HG02938 (cell line): ENCODE measurements around the gene CC2D1A.

ENCODE experiments used
- ATAC-seq: cut with Tn5 transposase; IDR thresholded peaks from one replicate; pipeline ENCODE4 v1.9.1; 2021; ENCODE audit warnings: mild to moderate bottlenecking, moderate library complexity; ENCODE audit not compliant: unreplicated experiment

CC2D1A gene

GRCh38 chr19:13932911-13933393 is 27.0 kb downstream of the CC2D1A start:
- no peak for ATAC-seq

DNA sequence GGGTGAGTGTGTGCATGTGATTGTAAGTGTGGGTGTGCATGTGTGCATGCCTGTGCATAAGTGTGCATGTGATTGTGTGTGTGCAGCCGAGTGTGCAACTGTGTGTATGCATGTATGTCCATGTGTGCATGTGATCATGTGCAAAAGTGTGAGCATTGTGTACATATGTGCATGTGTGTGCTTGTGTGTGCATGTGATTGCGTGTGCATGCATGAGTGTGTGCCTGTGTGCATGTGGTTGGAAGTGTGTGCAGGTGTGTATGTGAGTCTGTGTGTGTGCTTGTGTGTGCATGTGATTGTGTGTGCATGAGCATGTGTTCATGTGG is 28.7 kb downstream of the CC2D1A start:
- no peak for ATAC-seq

DNA sequence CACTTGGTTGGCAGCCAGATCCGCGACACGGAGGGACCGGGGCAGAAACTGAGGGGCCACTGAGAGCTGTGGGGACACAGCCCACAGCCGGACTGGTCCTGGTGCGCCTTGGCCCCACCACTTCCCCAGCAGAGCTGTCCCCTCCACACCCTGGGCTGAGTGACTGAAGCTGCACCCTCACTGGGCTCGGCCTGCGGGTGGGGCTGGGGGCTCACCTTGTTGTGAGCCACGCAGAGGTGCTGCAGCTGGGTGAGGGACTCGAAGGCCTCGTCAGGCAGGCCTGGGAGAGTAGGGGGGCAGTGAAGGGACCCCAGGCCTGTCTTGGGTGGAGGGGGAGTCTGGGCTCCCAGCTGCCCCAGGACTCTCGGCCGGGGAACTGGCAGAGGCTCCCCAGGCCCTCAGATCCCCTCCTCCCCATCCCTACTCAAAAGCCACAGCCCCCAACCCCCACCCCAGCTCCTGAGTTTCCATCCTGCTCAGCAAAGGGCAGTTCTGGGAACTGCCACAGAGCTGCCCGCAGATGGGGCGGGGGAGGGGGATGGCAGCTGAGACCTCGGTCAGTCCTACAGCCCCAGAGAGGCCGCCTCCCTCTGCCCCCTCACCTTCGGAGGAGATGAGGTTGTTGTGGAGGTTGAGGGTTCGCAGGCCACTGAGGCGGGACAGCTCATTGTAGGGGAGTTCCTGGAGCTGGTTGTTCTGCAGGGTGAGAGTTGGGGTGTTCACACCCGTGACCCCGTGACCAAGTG is 29.9 kb downstream of the CC2D1A start:
- no peak for ATAC-seq

- no peak for ATAC-seq
Observed at GRCh38 chr19:13937479-13938300, 31.7 kb downstream of the CC2D1A start.

GRCh38 chr19:13938301-13939064 is 32.5 kb downstream of the CC2D1A start, which contains the start of gene PODNL1:
PODNL1 (minus strand) TSS chr19:13938417; CDS start chr19:13938181, 236 bp downstream.
- no peak for ATAC-seq

DNA sequence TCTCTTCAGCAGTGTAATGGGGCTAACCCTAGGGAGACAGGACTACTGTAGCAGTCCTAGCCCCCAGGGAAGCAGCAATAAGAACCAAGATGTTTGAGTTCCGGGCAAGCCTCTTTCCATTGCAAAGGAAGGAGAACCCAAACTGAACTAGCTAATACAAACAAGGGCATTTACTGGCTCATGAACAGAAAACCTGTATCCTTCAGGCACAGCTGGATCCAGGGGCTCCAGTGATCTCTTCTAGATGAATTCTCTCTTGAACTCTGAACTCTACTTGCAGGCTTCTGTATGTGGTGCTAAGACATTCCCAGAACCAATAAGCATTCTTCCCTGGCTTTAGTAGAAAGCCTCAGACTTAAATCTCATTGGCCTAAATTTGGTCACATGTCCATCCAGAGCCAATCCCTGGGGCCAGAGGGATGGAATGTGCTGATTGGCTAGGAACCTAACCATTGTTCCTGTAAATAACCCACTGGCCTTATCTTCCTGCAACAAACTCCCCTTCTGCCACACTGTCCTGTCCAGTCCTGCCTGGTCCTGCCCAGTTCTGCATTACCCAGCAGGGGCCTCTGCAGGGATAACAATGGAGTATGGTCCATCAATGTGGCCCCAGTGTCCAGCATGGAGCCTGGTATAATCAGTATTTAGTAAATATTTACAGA is 36.2 kb downstream of the CC2D1A start:
- no peak for ATAC-seq

DNA sequence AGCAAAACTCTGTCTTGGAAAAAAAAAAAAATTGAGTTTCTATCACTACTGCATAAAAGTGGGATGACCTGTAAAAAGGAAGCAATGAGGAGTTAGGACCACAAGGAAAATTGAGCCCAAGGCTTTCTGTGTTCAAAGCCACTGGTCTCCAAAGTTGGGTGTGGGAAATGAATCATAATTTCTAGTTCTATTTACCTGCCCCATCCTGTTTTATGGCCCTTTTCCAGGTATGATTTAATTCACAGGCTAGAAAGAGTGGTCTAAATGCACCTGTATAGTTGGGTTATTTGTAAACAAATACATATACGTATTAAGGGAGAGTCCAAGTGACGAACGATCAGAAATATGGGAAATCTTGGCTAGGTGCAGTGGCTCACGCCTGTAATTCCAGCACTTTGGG is 40.4 kb downstream of the CC2D1A start:
- ATAC-seq: no peak

DNA sequence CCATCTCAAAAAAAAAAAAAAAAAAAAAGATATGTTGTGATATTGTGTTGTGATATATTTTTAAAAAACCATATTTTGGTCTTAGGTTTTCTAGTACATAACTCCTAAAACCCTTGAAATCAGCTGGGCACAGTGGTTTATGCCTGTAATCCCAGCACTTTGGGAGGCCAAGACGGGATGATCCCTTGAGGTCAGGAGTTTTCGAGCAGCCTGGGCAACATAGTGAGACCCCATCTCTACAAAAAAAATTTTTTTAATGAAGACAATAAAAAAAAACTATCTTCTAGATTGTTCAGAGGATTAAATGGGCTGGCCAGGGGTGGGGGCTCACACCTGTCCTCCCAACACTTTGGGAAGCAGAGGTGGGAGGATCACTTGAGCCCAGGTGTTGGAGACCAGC is 45.0 kb downstream of the CC2D1A start:
- no peak for ATAC-seq

DNA sequence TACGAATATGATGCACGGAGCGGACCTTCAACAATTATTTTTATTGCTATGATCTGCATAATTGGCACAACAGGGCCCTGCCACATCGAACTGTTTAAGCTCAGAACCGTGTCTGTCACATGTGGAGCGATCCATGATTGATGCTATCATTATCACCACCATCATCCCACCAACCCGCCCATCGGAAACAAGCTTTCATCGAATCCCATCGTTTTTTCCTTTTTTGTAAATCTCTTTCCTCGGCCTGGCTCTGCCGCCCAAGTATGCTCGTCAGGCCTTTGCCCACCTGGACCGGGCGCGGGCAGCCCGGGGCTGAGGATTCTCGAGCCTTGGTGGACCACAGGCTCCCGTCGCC is 45.8 kb downstream of the CC2D1A start:
- no peak for ATAC-seq

- peak; percentile 99 for ATAC-seq
Observed at GRCh38 chr19:13952154-13952930, 46.3 kb downstream of the CC2D1A start, which contains the start of gene DCAF15. DCAF15 (plus strand) TSS chr19:13952509; CDS start chr19:13952513, 4 bp downstream.

- no peak for ATAC-seq
Observed at GRCh38 chr19:13952931-13953531, 47.0 kb downstream of the CC2D1A start.

DNA sequence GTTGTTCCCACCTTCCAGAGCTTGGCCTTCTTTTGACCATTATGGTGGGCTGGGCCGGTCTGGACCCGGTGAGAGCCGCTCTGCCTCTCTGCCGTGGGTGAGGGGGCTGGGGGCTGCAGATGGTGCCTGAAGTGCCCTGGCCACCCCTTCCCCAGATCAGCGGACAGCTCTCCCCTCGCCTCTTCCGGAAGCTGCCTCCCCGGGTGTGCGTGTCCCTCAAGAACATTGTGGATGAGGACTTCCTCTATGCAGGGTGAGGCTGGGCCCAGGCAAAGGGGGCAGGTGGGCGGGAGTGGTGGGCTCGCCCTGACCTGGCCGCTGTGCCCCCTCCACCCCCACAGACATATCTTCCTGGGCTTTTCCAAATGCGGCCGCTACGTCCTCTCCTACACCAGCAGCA is 48.2 kb downstream of the CC2D1A start:
- ATAC-seq: no peak

DNA sequence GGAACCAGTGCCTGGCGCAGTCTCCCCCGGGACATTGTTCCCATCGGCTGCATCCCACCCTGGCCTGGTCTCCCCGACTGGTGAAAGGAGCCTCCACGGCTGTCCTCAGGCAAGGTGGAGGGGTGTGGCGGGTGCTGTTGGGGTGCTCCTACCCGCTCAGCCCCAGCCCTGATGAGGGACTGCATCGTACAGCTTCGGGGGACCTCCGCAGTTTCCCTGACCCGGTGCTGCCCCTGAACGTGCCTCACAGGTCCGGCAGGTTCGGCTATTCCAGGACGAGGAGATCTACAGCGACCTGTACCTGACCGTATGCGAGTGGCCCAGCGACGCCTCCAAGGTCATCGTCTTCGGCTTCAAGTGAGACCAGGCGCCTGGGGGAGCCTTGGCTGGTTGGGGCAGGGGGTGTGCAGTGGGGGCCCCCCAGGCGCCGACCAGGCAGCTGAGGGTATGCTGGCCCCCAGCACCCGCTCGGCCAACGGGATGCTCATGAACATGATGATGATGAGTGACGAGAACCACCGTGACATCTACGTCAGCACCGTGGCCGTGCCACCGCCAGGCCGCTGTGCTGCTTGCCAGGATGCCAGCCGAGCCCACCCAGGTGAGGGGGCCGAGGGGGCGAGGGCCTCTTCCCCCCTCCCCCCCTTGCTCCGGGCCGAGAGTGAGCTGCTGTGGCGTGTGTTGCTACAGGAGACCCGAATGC is 49.8 kb downstream of the CC2D1A start:
- no peak for ATAC-seq

DNA sequence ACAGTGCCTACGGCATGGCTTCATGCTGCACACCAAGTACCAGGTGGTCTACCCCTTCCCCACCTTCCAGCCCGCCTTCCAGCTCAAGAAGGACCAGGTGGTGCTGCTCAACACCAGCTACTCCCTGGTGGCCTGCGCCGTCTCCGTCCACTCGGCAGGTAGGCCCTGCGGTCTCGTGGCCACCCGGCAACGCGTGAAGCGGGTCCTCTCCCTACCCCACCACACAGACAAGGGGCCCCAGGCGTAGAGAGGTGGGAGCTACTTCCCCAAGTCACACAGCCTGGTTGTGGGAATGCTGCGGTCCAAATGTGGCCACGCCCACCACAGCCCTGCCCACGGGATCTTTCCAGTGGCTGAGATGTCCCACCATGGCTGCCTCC is 50.4 kb downstream of the CC2D1A start:
- no peak for ATAC-seq

- no peak for ATAC-seq
Observed at GRCh38 chr19:13957051-13957450, 51.0 kb downstream of the CC2D1A start.

GRCh38 chr19:13958043-13958442 is 52.0 kb downstream of the CC2D1A start:
- ATAC-seq: no peak

- no peak for ATAC-seq
Observed at GRCh38 chr19:13959141-13959961, 53.4 kb downstream of the CC2D1A start.
